ENCODE results near the gene KCNMA1. TPM values are rescaled to one million over a fixed set of nuclear protein-coding genes. Genes with fewer than 3 reads are reported as not detected.

Gene KCNMA1
- total RNA-seq, 2 experiments from 2014 or later, result not detected

DNA sequence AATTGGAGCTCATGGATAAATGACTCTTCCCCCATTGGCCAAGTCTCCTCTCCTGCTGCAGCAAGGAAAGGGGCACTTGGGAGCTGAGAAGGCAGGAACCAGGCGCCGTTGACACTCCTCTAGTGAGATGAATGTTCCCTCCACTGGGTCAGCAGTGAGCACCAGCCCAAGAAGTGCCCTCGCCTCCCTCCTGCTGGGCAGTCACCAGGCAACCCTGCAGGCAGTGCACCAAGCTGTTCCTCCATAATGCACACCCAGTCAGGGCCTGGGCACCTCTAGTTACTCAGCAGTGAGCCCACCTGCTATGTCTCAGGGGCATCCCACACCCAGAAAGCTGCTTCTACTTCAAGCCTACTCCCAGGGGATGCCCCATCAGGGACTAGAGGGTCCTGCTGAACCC, 84.3 kb downstream of the KCNMA1 start:
- H3K4me3 Mint-ChIP-seq, result no peak overlapping the region
- no peak for DNase-seq
- POLR2A ChIA-PET, result no interaction called here

DNA sequence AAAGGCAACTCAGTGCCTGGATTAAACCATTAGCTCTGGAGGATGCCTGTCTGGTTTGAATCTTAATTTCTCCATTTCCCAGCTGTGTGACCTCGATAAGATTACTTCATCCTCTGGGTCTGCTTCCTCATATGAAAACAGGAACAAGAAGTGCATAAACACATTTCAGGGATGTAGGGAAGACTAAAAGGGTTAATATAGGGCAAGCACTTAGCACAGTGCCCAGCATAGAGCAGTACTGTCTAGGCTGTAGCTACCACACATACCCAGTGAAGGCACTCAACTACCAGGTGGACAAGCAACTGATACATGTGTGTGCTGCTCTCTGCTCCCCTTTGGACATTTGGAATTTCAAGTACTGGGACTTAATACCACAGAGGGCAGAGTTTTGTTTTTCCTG, 85.4 kb downstream of the KCNMA1 start:
- intact Hi-C loops (cut with micrococcal nuclease), result no loop called here
- Mint-ChIP-seq H3K9me3 (no peaks in the 10 kb centered on the region), H3K27ac (no peak overlapping the region), H3K4me3 (no peak overlapping the region), H3K36me3 (no peaks in the 10 kb centered on the region), H3K4me1 (ENCODE audit: low read depth) (no peaks in the 10 kb centered on the region), H3K27me3 (no peaks in the 10 kb centered on the region)
- CTCF ChIA-PET, result no interaction called here
- POLR2A ChIA-PET, result no interaction called here
- no peak for DNase-seq

More for the DNA sequence above, 84.3 kb downstream of the KCNMA1 start:
- Mint-ChIP-seq H3K9me3 (no peaks in the 10 kb centered on the region), H3K36me3 (no peaks in the 10 kb centered on the region), H3K4me1 (ENCODE audit: low read depth) (no peaks in the 10 kb centered on the region), H3K27me3 (no peaks in the 10 kb centered on the region), H3K27ac (no peak overlapping the region)
- intact Hi-C loops (cut with micrococcal nuclease), result no loop called here
- CTCF ChIA-PET, result no interaction called here

GRCh38 chr10:77550378-77550777, 87.2 kb downstream of the KCNMA1 start:
- DNase-seq, result no peak
- Mint-ChIP-seq H3K27me3 (peaks cover 4% of the 10 kb centered on the region), H3K4me1 (ENCODE audit: low read depth) (no peaks in the 10 kb centered on the region), H3K27ac (no peak overlapping the region), H3K4me3 (no peak overlapping the region), H3K9me3 (no peaks in the 10 kb centered on the region), H3K36me3 (no peaks in the 10 kb centered on the region)
- CTCF ChIA-PET, result no interaction called here
- POLR2A ChIA-PET, result no interaction called here
- intact Hi-C loops (cut with micrococcal nuclease), result no loop called here

- no peak overlapping the region for H3K27ac Mint-ChIP-seq
- intact Hi-C loops (cut with micrococcal nuclease), result no loop called here
- DNase-seq, result no peak
- H3K27me3 Mint-ChIP-seq, result peaks cover 4% of the 10 kb centered on the region
- CTCF ChIA-PET, result no interaction called here
- POLR2A ChIA-PET, result no interaction called here
- no peak overlapping the region for H3K4me3 Mint-ChIP-seq
- no peaks in the 10 kb centered on the region for H3K36me3 Mint-ChIP-seq
- H3K9me3 Mint-ChIP-seq, result no peaks in the 10 kb centered on the region
- H3K4me1 Mint-ChIP-seq (ENCODE audit: low read depth), result no peaks in the 10 kb centered on the region
These were observed 88.9 kb downstream of the KCNMA1 start for GRCh38 chr10:77548671-77549070.

GRCh38 chr10:77548157-77548556, 89.5 kb downstream of the KCNMA1 start:
- no peak for DNase-seq
- Mint-ChIP-seq H3K36me3 (no peaks in the 10 kb centered on the region), H3K4me1 (ENCODE audit: low read depth) (no peaks in the 10 kb centered on the region), H3K27me3 (peaks cover 4% of the 10 kb centered on the region), H3K9me3 (peaks cover 4% of the 10 kb centered on the region), H3K4me3 (no peak overlapping the region), H3K27ac (no peak overlapping the region)
- intact Hi-C loops (cut with micrococcal nuclease), result no loop called here
- POLR2A ChIA-PET, result no interaction called here
- CTCF ChIA-PET, result no interaction called here

DNA sequence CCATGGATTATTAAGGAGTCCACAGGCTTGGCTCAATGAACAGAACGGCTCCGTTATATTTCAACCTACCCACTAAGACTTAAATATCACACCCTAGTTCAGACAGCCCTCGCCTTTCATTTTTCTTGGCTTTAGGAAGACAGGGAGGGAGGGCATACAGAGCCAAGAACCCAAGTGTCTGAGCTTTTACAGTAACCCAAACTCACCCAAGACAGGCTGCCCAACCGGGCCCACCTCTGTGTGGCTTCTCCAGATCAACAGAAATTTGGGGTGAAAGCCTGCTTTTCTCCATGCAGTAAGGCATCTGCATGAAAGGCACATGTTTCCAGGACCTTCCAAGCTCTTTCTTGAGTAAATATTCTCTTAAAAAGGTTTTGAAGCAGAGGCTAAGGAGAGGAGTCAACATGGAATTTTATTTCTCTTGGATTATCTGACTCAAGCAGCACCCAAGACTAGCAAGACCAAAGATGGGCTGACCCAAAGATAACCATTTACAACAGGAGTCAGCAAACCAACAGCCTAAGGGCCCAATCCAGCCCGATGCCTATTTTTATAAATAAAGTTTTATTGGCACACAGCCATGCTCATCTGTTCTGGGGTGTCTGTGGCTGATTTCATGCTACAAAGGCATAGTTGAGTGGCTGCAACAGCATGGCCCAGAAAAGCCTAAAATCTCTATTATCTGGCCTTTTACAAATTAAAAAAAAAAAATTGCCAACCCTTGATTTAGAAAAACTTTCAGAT, 90.1 kb downstream of the KCNMA1 start:
- Mint-ChIP-seq H3K4me3 (no peak overlapping the region), H3K27me3 (peaks cover 4% of the 10 kb centered on the region), H3K4me1 (ENCODE audit: low read depth) (no peaks in the 10 kb centered on the region), H3K36me3 (no peaks in the 10 kb centered on the region), H3K9me3 (peaks cover 7% of the 10 kb centered on the region), H3K27ac (no peak overlapping the region)
- intact Hi-C loops (cut with micrococcal nuclease), result no loop called here
- no peak for DNase-seq
- POLR2A ChIA-PET, result no interaction called here
- CTCF ChIA-PET, result no interaction called here

GRCh38 chr10:77546042-77546441, 91.6 kb downstream of the KCNMA1 start:
- Mint-ChIP-seq H3K9me3 (peaks cover 13% of the 10 kb centered on the region), H3K27me3 (peaks cover 4% of the 10 kb centered on the region), H3K4me3 (no peak overlapping the region), H3K4me1 (ENCODE audit: low read depth) (no peaks in the 10 kb centered on the region), H3K36me3 (no peaks in the 10 kb centered on the region), H3K27ac (no peak overlapping the region)
- CTCF ChIA-PET, result no interaction called here
- intact Hi-C loops (cut with micrococcal nuclease), result no loop called here
- DNase-seq, result no peak
- POLR2A ChIA-PET, result no interaction called here

DNA sequence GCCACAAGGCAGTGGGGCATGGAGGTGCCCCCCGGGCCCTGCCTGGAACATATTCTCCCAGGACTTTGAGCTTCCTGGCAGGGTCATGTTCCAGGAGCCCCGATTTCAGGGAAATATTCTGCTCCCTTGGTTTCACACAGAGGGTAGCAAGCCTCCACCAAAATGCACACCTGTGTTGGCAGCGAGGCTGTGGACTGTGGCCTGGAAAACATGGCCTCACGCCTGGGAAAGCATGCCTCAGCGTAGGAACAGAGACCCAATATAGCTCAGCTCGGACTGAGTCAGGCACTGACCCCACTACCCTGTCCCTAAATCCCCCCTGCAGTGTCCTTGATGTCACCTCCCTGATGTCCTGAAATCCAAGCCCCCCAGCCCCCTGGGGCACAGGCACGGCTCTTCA, 92.0 kb downstream of the KCNMA1 start:
- H3K9me3 Mint-ChIP-seq, result peaks cover 15% of the 10 kb centered on the region
- H3K4me3 Mint-ChIP-seq, result no peak overlapping the region
- H3K27ac Mint-ChIP-seq, result no peak overlapping the region
- ChIA-PET CTCF (no interaction called here), POLR2A (no interaction called here)
- H3K36me3 Mint-ChIP-seq, result no peaks in the 10 kb centered on the region
- intact Hi-C loops (cut with micrococcal nuclease), result no loop called here
- H3K4me1 Mint-ChIP-seq (ENCODE audit: low read depth), result no peaks in the 10 kb centered on the region
- peaks cover 4% of the 10 kb centered on the region for H3K27me3 Mint-ChIP-seq
- DNase-seq, result no peak

DNA sequence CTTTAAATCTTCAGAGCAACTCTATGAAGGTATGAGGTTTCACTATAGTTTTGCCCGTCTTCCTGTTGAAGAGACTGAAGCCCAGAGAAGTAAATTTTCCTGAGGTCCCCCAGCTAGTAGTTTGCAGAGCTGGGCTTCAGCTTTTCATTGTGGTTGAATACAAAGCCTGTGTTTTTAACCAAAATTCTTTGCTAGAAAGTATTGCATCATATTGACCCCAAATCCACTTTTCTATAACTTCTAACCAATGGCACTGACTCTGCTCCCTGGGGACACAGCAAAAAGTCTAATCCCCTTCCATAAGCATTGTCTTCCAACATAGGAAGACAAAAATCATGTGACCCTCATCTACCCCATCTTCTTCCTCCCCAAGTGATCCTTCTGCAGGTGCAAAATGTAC, 93.0 kb downstream of the KCNMA1 start:
- no peak overlapping the region for H3K4me3 Mint-ChIP-seq
- intact Hi-C loops (cut with micrococcal nuclease), result no loop called here
- H3K9me3 Mint-ChIP-seq, result peaks cover 15% of the 10 kb centered on the region
- no peak for DNase-seq
- POLR2A ChIA-PET, result no interaction called here
- CTCF ChIA-PET, result interaction anchor here (0.9 kb wide), 1 partner anchor 9 kb away, joined by 3 read pairs; no protein-coding TSS in a partner anchor
- H3K27ac Mint-ChIP-seq, result no peak overlapping the region
- H3K36me3 Mint-ChIP-seq, result no peaks in the 10 kb centered on the region
- H3K27me3 Mint-ChIP-seq, result peaks cover 4% of the 10 kb centered on the region
- H3K4me1 Mint-ChIP-seq (ENCODE audit: low read depth), result no peaks in the 10 kb centered on the region

GRCh38 chr10:77542710-77543259, 94.8 kb downstream of the KCNMA1 start:
- Mint-ChIP-seq H3K27ac (no peak overlapping the region), H3K9me3 (peaks cover 15% of the 10 kb centered on the region), H3K27me3 (peaks cover 4% of the 10 kb centered on the region), H3K4me1 (ENCODE audit: low read depth) (no peaks in the 10 kb centered on the region), H3K36me3 (no peaks in the 10 kb centered on the region), H3K4me3 (no peak overlapping the region)
- intact Hi-C loops (cut with micrococcal nuclease), result no loop called here
- CTCF ChIA-PET, result no interaction called here
- POLR2A ChIA-PET, result no interaction called here
- DNase-seq, result no peak

DNA sequence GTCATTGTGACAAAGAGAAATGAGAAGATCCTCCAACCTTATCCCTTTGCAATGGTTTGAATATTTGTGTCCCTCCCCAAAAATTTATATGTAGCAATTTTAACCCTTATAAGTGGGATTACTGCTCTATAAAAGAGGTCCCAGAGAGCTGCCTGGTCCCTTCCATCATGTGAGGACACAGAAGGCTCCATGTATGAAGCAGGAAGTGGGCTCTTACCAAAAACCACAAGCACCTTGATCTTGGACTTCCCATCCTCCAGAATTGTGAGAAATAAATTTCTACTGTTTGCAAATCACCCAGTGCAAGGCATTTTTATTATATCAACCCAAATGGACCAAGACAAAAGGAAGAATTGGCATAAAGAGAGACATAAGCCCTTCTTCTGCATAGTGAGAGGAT, 95.7 kb downstream of the KCNMA1 start:
- H3K27ac Mint-ChIP-seq, result no peak overlapping the region
- CTCF ChIA-PET, result no interaction called here
- intact Hi-C loops (cut with micrococcal nuclease), result no loop called here
- no peaks in the 10 kb centered on the region for H3K36me3 Mint-ChIP-seq
- H3K9me3 Mint-ChIP-seq, result peaks cover 15% of the 10 kb centered on the region
- H3K4me1 Mint-ChIP-seq (ENCODE audit: low read depth), result no peaks in the 10 kb centered on the region
- H3K4me3 Mint-ChIP-seq, result no peak overlapping the region
- POLR2A ChIA-PET, result no interaction called here
- H3K27me3 Mint-ChIP-seq, result peaks cover 4% of the 10 kb centered on the region
- DNase-seq, result no peak

GRCh38 chr10:77541247-77541646, 96.4 kb downstream of the KCNMA1 start:
- CTCF ChIA-PET, result no interaction called here
- DNase-seq, result no peak
- Mint-ChIP-seq H3K4me1 (ENCODE audit: low read depth) (no peaks in the 10 kb centered on the region), H3K27me3 (peaks cover 2% of the 10 kb centered on the region), H3K36me3 (no peaks in the 10 kb centered on the region), H3K9me3 (peaks cover 15% of the 10 kb centered on the region), H3K4me3 (no peak overlapping the region), H3K27ac (no peak overlapping the region)
- intact Hi-C loops (cut with micrococcal nuclease), result no loop called here
- POLR2A ChIA-PET, result no interaction called here

DNA sequence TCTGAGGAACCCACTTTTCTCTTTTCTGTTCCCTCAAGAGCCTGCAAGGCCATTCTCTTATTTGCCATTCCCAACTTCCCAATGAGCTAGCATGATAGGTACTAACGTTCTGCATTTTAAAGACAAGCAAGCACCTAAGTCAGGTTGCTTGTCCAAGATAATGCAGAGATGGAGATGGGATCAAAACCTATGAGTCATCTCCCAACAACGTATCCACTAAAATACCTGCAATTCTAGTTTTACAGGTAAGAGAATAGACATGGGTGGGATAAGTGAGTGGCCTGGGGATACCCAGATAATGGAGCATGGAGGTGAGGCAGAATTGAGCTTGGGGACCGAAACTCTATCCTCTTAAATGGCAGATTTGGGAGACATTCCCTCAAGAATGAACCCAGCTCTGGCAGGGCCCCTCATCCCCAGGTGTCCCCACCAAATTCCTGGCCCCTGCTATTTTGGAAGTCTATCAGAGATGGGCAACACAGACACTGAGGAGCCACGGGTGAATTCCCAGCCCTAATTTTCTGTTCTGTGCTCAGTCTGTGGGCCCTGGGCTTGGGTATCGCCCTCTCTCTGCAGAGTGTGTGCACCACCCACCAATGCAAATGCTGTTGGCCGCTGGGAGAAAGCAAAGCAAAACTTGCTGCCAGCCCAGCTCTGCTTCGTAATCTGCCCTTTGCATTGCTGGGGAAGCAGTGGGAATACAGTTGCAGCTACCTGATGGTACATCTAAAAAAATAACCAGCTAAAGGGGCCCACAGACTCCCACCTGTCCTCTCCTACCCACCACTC, 98.3 kb downstream of the KCNMA1 start:
- H3K4me3 Mint-ChIP-seq, result no peak overlapping the region
- intact Hi-C loops (cut with micrococcal nuclease), result no loop called here
- H3K27me3 Mint-ChIP-seq, result no peaks in the 10 kb centered on the region
- no peak overlapping the region for H3K27ac Mint-ChIP-seq
- H3K4me1 Mint-ChIP-seq (ENCODE audit: low read depth), result no peaks in the 10 kb centered on the region
- no peaks in the 10 kb centered on the region for H3K36me3 Mint-ChIP-seq
- ChIA-PET CTCF (no interaction called here), POLR2A (no interaction called here)
- H3K9me3 Mint-ChIP-seq, result peaks cover 15% of the 10 kb centered on the region
- no peak for DNase-seq

Data from activated CD4-positive, alpha-beta memory T cell treated with anti-CD3 and anti-CD28 coated beads for 36 hours (primary cell).